HEK293 (cell line): ENCODE results near the gene SSU72.

ENCODE experiments used
- CTCF ChIP-seq: fragments of 450-650 bp; formaldehyde crosslinking; IDR thresholded peaks from 2 replicates; pipeline ENCODE4 v1.5.1; 2016; ENCODE audit warnings: missing biosample characterization, missing genetic modification characterization
- GLIS2 ChIP-seq: fragments of 450-650 bp; formaldehyde crosslinking; IDR thresholded peaks from 2 replicates; pipeline ENCODE4 v1.5.1; 2016; ENCODE audit warnings: missing biosample characterization, missing genetic modification characterization
- HOXA7 ChIP-seq: sonication (generic); formaldehyde crosslinking; IDR thresholded peaks from 2 replicates; pipeline ENCODE4 v1.8.1; 2022; ENCODE audit warnings: missing genetic modification reagents, borderline replicate concordance
- SALL2 ChIP-seq: fragments of 450-650 bp; formaldehyde crosslinking; IDR thresholded peaks from 2 replicates; pipeline ENCODE4 v1.5.0; 2017; ENCODE audit warnings: missing biosample characterization, mild to moderate bottlenecking, missing genetic modification characterization, borderline replicate concordance
- ZBTB11 ChIP-seq: fragments of 450-650 bp; formaldehyde crosslinking; conservative IDR thresholded peaks from 2 replicates; pipeline ENCODE4 v1.5.1; 2016; ENCODE audit warnings: low read depth, missing biosample characterization, missing genetic modification characterization
- ZBTB8A ChIP-seq: fragments of 450-650 bp; formaldehyde crosslinking; IDR thresholded peaks from 2 replicates; pipeline ENCODE4 v1.5.1; 2016; ENCODE audit warnings: missing biosample characterization, missing genetic modification characterization
- ZNF140 ChIP-seq: fragments of 450-650 bp; formaldehyde crosslinking; IDR thresholded peaks from 2 replicates; pipeline ENCODE4 v1.5.1; 2016; ENCODE audit warnings: missing biosample characterization, missing genetic modification characterization
- ZNF266 ChIP-seq: fragments of 450-650 bp; formaldehyde crosslinking; IDR thresholded peaks from 2 replicates; pipeline ENCODE4 v1.5.1; 2016; ENCODE audit warnings: missing biosample characterization, missing genetic modification characterization, low read depth
- ZNF274 ChIP-seq, 2 experiments: fragments of 200-500 bp in 1 of 2; fragments of 450-650 bp in 1 of 2; sonication (Bioruptor generic) in 1 of 2; formaldehyde crosslinking in 1 of 2; IDR thresholded peaks; 2 replicates each; pipeline versions ENCODE4 v1.5.1 to v1.6.1; 2014 to 2016; ENCODE audit warnings: borderline replicate concordance in 1 of 2, inconsistent platforms in 1 of 2, low read length in 1 of 2, missing biosample characterization in 1 of 2, missing genetic modification characterization in 1 of 2
- ZNF302 ChIP-seq: fragments of 450-650 bp; formaldehyde crosslinking; IDR thresholded peaks from 2 replicates; pipeline ENCODE4 v1.5.1; 2016; ENCODE audit warnings: missing biosample characterization, missing genetic modification characterization, low read depth
- ZNF398 ChIP-seq: fragments of 450-650 bp; formaldehyde crosslinking; IDR thresholded peaks from 2 replicates; pipeline ENCODE4 v1.5.1; 2017; ENCODE audit warnings: missing biosample characterization, missing genetic modification characterization
- ZNF629 ChIP-seq: fragments of 450-650 bp; formaldehyde crosslinking; IDR thresholded peaks from 2 replicates; pipeline ENCODE4 v1.5.1; 2017; ENCODE audit warnings: missing biosample characterization, missing genetic modification characterization
- ZNF785 ChIP-seq: fragments of 450-650 bp; formaldehyde crosslinking; IDR thresholded peaks from 2 replicates; pipeline ENCODE4 v1.5.1; 2016; ENCODE audit warnings: missing biosample characterization, missing genetic modification characterization
- ZNF843 ChIP-seq: fragments of 450-650 bp; formaldehyde crosslinking; IDR thresholded peaks from 2 replicates; pipeline ENCODE4 v1.5.1; 2016; ENCODE audit warnings: missing biosample characterization, missing genetic modification characterization

- TF ChIP-seq CTCF (tag by site-specific recombination) (no peak), ZNF629 (no peak), ZNF302 (no peak), ZNF140 (tag by site-specific recombination) (no peak), ZBTB11 (tag by site-specific recombination) (no peak), ZBTB8A (tag by site-specific recombination) (no peak), SALL2 (tag by site-specific recombination) (no peak), ZNF398 (tag by site-specific recombination) (no peak), ZNF843 (tag by site-specific recombination) (no peak), ZNF266 (tag by site-specific recombination) (no peak), ZNF785 (tag by site-specific recombination) (no peak), ZNF274 (IDR thresholded peaks at IDR 0.05; ENCODE audit: low read length) (no peak), ZNF274 (tag by site-specific recombination; IDR thresholded peaks at IDR 0.05; ENCODE audit: borderline replicate concordance) (no peak), HOXA7 (CRISPR knock-in tag) (no peak), GLIS2 (tag by site-specific recombination) (no peak)
Observed at GRCh38 chr1:1541956-1542765, 32.5 kb downstream of the SSU72 start.
